IPS-NIHi7 (cell line): ENCODE data around the gene DEFB116.
"Not testable (repeated sequence)": the region's sequence is repeated elsewhere in the genome, so short reads cannot be mapped to it uniquely, and the experiment has no call there.

ENCODE experiments used
- DNase-seq: peaks from one replicate; pipeline ENCODE4 v3.0.0; 2012; ENCODE audit warnings: mixed read lengths; ENCODE audit errors: extremely low spot score

DEFB116 gene

GRCh38 chr20:31308535-31309162 lies at the start of gene DEFB116:
Gene DEFB116 (minus strand): TSS chr20:31308585. CDS start chr20:31308585, 0 bp downstream.
- no peak for DNase-seq

- no peak for DNase-seq
These were observed 47.6 kb upstream of the DEFB116 start for GRCh38 chr20:31355981-31356380.

GRCh38 chr20:31341470-31341869 lies 33.1 kb upstream of the DEFB116 start:
- no peak for DNase-seq

GRCh38 chr20:31330893-31331292 lies 22.5 kb upstream of the DEFB116 start:
- DNase-seq, result no peak

- DNase-seq, result no peak
These were observed 14.1 kb upstream of the DEFB116 start for GRCh38 chr20:31322504-31322903.

GRCh38 chr20:31284964-31285363 lies 23.4 kb downstream of the DEFB116 start:
- DNase-seq, result not testable (repeated sequence)

- DNase-seq, result no peak
These were observed 30.2 kb downstream of the DEFB116 start for GRCh38 chr20:31278178-31278577.

- DNase-seq, result no peak
These were observed 33.9 kb downstream of the DEFB116 start for GRCh38 chr20:31274441-31274840.

- DNase-seq, result peak; percentile 15
These were observed 48.0 kb downstream of the DEFB116 start for GRCh38 chr20:31260326-31260932.

- DNase-seq, result no peak
These were observed 51.0 kb downstream of the DEFB116 start, which contains the start of gene DEFB115 for GRCh38 chr20:31257364-31257763. Gene DEFB115 (plus strand): TSS chr20:31257664. CDS start chr20:31257664, 0 bp downstream.

GRCh38 chr20:31256959-31257358 lies 51.4 kb downstream of the DEFB116 start:
- DNase-seq, result no peak
